Calu3 (cell line): ENCODE data around the gene CHTOP. TPM values are rescaled to one million over a fixed set of nuclear protein-coding genes. Genes with fewer than 3 reads are reported as not detected.

ENCODE experiments used
- BruUV-seq: library from RNA; stranded (reverse); fragments of 400-500 nt; replicated peaks from 2 replicates; lab custom pipeline; 2021; lab: Mats Ljungman, UMichigan
- CTCF ChIA-PET: fragments of 300-600 bp; sonication (Branson Sonifier 250); formaldehyde crosslinking; loops from one replicate; lab custom pipeline; 2022; ENCODE audit warnings: antibody characterized with exemption; lab: Charles Lee
- DNase-seq: peaks from one replicate; pipeline ENCODE4 v3.0.0; 2022
- H3K27ac Mint-ChIP-seq: one replicate; pipeline ENCODE4 v1.8.0; 2022; ENCODE audit warnings: mixed read lengths; ENCODE audit not compliant: unreplicated experiment
- H3K27me3 Mint-ChIP-seq: one replicate; pipeline ENCODE4 v1.8.0; 2022; ENCODE audit warnings: mixed read lengths; ENCODE audit not compliant: unreplicated experiment
- H3K36me3 Mint-ChIP-seq: one replicate; pipeline ENCODE4 v1.8.0; 2022; ENCODE audit warnings: mild to moderate bottlenecking, moderate library complexity, mixed read lengths; ENCODE audit not compliant: insufficient read depth, unreplicated experiment
- H3K4me1 Mint-ChIP-seq: one replicate; pipeline ENCODE4 v1.8.0; 2022; ENCODE audit warnings: mild to moderate bottlenecking, low read depth, mixed read lengths; ENCODE audit not compliant: unreplicated experiment
- H3K4me3 Mint-ChIP-seq: one replicate; pipeline ENCODE4 v1.8.0; 2022; ENCODE audit warnings: mild to moderate bottlenecking, low read depth, moderate library complexity, mixed read lengths; ENCODE audit not compliant: unreplicated experiment
- H3K9me3 Mint-ChIP-seq: one replicate; pipeline ENCODE4 v1.8.0; 2022; ENCODE audit warnings: low read depth, mixed read lengths; ENCODE audit not compliant: unreplicated experiment
- intact Hi-C: fragments of 100-400 bp; cut with micrococcal nuclease; formaldehyde crosslinking; loops from one replicate; pipeline ENCODE4 v1.10.0; 2022; ENCODE audit not compliant: unreplicated experiment
- total RNA-seq: library from RNA; stranded (reverse); gene quantifications from 2 replicates; pipeline ENCODE4 v1.2.3, GENCODE V29; 2022
- TF ChIP-seq, protein P1 (sequence below): fragments of 200-600 bp; IDR thresholded peaks from one replicate; pipeline ENCODE4 v1.8.0; 2022; ENCODE audit warnings: antibody characterized with exemption; ENCODE audit not compliant: unreplicated experiment

Gene CHTOP
- total RNA-seq, 1 experiment from 2014 or later, result 100 TPM

DNA sequence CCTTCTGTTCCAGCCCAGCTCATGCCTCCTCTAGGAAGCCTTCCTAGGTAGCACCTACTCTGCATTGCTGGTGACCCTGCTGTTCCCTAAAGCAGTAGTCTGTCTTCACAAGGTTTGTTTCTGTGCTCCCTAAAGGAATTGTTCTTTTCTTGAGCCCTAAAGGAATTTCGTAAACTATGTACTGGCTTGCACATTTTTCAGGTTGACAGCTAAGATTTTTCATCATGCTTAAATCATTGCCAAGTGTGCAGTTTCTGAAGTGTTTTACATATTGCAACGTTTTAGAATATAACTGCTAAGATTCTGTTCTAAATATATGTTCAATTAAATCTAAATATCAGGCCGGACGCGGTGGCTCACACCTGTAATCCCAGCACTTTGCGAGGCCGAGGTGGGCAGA lies 34.0 kb upstream of the CHTOP start:
- Mint-ChIP-seq H3K4me3 (no peak overlapping the region), H3K4me1 (no peaks in the 10 kb centered on the region), H3K9me3 (no peaks in the 10 kb centered on the region), H3K27me3 (no peaks in the 10 kb centered on the region), H3K36me3 (peaks cover 18% of the 10 kb centered on the region), H3K27ac (no peak overlapping the region)
- BruUV-seq, result no TSS peak
- TF ChIP-seq, protein P1, sequence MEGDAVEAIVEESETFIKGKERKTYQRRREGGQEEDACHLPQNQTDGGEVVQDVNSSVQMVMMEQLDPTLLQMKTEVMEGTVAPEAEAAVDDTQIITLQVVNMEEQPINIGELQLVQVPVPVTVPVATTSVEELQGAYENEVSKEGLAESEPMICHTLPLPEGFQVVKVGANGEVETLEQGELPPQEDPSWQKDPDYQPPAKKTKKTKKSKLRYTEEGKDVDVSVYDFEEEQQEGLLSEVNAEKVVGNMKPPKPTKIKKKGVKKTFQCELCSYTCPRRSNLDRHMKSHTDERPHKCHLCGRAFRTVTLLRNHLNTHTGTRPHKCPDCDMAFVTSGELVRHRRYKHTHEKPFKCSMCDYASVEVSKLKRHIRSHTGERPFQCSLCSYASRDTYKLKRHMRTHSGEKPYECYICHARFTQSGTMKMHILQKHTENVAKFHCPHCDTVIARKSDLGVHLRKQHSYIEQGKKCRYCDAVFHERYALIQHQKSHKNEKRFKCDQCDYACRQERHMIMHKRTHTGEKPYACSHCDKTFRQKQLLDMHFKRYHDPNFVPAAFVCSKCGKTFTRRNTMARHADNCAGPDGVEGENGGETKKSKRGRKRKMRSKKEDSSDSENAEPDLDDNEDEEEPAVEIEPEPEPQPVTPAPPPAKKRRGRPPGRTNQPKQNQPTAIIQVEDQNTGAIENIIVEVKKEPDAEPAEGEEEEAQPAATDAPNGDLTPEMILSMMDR, result no peak
- DNase-seq, result no peak
- intact Hi-C loops, result no loop called here
- CTCF ChIA-PET, result no interaction called here

DNA sequence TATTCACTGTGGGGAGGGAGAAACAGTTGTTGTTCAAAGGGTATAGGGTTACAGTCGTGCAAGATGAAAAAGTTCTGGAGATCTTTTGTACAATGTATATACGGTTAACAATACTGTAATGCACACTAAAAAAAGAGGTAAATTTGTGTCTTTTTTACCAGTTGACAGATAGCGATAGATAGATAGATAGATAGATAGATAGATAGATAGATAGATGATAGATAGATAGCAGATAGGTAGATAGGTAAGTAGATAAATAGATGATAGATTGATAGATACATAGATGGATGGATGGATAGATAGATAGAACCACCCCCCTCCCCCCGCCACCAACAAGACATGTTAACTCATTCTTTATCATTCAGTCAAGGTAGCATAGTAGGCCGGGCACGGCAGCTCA lies 31.1 kb upstream of the CHTOP start:
- intact Hi-C loops, result no loop called here

DNA sequence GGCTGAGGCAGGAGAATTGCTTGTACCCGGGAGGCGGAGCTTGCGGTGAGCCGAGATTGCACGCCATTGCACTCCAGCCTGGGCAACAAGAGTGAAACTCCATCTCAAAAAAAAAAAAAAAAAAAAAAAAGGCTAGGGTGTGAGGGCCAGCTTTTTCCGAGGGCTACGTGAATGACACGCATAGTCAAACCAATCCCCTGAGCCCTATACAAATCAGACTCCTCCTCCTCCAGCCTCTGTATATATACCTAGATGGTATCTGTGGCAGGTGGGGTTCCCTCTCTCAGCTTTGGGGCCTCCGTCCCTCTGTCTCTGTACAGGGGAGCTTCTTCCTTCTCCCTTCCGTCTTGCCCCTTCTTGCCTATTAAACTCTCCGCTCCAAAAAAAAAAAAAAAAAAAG lies 27.7 kb upstream of the CHTOP start:
- H3K9me3 Mint-ChIP-seq, result no peaks in the 10 kb centered on the region
- BruUV-seq, result no TSS peak
- peaks cover 36% of the 10 kb centered on the region for H3K4me1 Mint-ChIP-seq
- CTCF ChIA-PET, result interaction anchor here (0.7 to 1.0 kb wide), 2 partner anchors 9 to 25 kb away, joined by 3 read pairs; no protein-coding TSS in a partner anchor
- H3K4me3 Mint-ChIP-seq, result no peak overlapping the region
- intact Hi-C loops, result no loop called here
- TF ChIP-seq, protein P1, result no peak
- H3K27ac Mint-ChIP-seq, result no peak overlapping the region
- peaks cover 70% of the 10 kb centered on the region for H3K36me3 Mint-ChIP-seq
- DNase-seq, result no peak
- H3K27me3 Mint-ChIP-seq, result no peaks in the 10 kb centered on the region

More for the DNA sequence above, 31.1 kb upstream of the CHTOP start:
- Mint-ChIP-seq H3K4me3 (no peak overlapping the region), H3K9me3 (no peaks in the 10 kb centered on the region), H3K4me1 (peaks cover 7% of the 10 kb centered on the region), H3K36me3 (peaks cover 40% of the 10 kb centered on the region), H3K27ac (no peak overlapping the region), H3K27me3 (no peaks in the 10 kb centered on the region)
- DNase-seq, result no peak
- TF ChIP-seq, protein P1, result no peak
- CTCF ChIA-PET, result interaction anchor here (0.7 kb wide), 1 partner anchor 9 kb away, joined by 5 read pairs; no protein-coding TSS in a partner anchor
- BruUV-seq, result no TSS peak

DNA sequence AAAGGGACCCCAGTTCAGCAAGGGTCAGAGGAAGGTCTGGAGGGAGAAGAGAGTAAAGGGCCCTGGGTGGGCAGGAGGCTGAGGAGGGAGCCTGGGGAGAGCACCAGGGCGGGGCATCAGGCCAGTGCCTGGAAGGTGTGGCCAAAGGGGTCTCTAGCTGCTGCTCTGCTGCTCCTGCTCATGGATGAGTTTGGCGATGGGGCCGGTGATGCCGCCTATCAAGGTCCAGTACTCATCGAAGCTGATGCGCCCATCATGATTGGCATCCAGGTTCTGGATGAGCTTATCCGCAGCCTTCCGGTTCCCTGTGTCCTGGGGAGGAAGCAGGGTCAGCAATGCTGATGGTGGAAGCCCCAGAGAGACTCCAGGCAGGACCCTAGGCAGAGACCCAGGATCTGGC lies 26.5 kb upstream of the CHTOP start:
- TF ChIP-seq, protein P1, result no peak
- intact Hi-C loops, result no loop called here
- no peak for DNase-seq
- peaks cover 46% of the 10 kb centered on the region for H3K4me1 Mint-ChIP-seq
- H3K9me3 Mint-ChIP-seq, result no peaks in the 10 kb centered on the region
- H3K27me3 Mint-ChIP-seq, result no peaks in the 10 kb centered on the region
- CTCF ChIA-PET, result interaction anchor here (0.9 to 1.5 kb wide), 5 partner anchors 9 to 91 kb away, joined by 3 to 6 read pairs (median 5); partner anchors contain the start of genes CHTOP, S100A13 and S100A14
- H3K4me3 Mint-ChIP-seq, result no peak overlapping the region
- H3K36me3 Mint-ChIP-seq, result peaks cover 74% of the 10 kb centered on the region
- BruUV-seq, result no TSS peak
- no peak overlapping the region for H3K27ac Mint-ChIP-seq
